GM10266 (cell line): Measurements from ENCODE around the gene WDR81.

Experiments used
- DNase-seq: peaks from one replicate; pipeline ENCODE4 v3.0.0; 2012; ENCODE audit errors: extremely low spot score
- TF ChIP-seq, protein P1 (sequence below): IDR thresholded peaks from 2 replicates; pipeline ENCODE4 v1.5.1; 2012; ENCODE audit warnings: mild to moderate bottlenecking, low read depth; ENCODE audit not compliant: control insufficient read depth, insufficient read depth; ENCODE audit errors: missing control alignments

The WDR81 gene

DNA sequence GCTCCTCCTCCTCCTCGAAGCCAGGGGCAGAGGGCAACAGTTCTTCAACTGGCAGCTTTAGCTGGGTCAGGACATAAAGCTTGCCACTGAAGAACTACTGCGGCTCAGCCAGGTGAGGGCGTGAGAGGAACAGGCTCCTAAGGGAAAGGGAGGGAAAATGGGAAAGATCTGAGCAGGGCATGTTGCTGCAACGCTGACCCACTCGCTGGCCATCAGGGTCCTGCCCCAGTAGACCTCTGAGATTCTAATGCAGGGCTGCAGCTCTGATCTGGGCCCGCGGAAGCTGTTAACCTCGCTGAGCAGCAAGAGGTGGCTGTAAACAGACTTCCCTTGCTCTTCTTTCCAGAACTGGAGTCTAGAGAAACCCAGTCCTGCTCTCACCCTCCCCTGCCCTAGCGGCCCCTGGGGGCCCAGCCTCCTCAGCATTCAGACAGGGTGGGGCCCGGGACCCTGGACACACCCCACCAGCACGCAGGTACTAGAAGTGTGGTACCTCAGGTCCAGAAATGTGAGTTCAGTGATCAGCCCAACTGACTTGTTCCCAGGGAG lies 10.6 kb upstream of the WDR81 start:
- TF ChIP-seq, protein P1, sequence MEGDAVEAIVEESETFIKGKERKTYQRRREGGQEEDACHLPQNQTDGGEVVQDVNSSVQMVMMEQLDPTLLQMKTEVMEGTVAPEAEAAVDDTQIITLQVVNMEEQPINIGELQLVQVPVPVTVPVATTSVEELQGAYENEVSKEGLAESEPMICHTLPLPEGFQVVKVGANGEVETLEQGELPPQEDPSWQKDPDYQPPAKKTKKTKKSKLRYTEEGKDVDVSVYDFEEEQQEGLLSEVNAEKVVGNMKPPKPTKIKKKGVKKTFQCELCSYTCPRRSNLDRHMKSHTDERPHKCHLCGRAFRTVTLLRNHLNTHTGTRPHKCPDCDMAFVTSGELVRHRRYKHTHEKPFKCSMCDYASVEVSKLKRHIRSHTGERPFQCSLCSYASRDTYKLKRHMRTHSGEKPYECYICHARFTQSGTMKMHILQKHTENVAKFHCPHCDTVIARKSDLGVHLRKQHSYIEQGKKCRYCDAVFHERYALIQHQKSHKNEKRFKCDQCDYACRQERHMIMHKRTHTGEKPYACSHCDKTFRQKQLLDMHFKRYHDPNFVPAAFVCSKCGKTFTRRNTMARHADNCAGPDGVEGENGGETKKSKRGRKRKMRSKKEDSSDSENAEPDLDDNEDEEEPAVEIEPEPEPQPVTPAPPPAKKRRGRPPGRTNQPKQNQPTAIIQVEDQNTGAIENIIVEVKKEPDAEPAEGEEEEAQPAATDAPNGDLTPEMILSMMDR, result peak; percentile 56
- DNase-seq, result no peak

DNA sequence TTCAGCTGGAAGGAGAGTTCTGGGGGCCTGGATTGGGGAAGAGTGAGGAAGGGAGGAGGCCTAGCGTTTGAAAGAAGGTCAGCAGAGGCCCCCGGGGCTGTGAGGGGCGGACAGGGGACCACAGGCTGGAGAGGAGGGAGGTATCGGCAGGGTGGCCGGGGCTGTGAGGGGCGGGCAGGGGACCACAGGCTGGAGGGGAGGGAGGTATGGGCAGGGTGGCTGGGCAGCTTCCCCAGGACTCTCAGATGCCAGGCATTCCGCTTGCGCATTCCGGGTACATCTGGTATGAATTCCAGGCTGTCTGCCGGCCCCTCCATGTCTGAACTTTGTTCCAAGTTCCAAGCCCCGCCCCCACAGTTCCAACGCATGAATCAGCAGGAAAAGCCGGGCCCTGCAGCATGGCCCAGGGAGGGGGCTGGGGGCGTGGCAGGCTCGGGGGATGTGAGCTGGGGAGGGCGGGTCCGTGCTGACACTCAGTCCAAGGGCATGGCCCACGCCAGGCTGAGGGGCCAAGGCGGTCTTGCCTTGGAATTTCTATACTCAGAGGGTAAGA lies 10.0 kb upstream of the WDR81 start:
- no peak for DNase-seq
- TF ChIP-seq, protein P1, result no peak

DNA sequence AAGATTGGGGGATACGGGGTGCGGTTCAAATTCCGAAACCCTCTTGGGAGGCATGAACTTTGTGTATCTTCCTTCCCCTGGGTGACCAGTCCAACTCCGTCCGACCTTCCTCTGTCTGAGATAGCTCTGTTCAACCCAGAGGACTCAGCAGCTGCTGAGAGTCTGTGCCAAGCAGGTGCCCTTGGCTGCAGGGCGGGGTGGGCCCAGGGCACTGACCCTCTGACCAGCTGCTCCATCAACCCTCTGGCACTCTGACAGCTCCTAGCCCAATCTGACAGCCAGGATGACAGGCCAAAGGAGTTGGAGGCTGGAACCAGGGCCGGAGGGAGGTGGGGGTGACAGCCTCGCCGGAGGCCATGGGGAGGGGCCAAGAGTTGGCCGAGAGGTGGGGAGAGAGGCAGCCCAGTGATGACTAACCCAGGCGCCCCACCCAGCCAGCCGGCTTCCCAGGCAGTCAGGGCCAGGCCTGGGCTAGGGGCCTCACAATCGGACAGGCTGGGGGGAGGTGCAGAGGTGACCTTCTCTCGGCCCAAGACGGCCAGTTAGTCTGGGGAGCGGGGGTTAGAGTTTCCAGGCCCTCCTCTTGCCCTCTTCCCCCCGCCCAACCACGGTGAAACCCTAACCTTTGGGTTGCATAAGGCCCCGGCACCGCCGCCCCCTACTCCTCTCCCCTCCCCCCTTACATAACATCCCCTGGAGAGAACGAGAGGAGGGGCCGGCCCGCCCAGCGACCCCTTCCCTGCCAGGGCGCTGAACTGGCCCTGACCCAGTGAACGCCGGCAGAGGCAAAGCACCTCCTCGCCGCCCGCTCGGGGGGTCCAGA lies 9.3 kb upstream of the WDR81 start:
- TF ChIP-seq, protein P1, result no peak
- DNase-seq, result no peak

DNA sequence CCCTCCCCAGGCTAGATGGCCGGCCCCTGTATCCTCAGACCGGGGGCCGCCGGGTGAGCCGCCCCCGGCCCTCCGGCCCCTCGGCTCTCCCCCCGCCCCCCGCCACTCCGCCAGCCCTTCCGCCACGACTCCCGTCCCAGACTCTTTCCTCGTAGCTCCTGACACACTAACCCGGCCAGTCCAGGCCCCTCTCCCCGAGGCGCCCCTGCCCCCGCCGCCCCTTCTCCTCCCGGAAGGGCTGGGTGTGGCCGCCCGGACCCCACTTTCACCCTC lies 8.8 kb upstream of the WDR81 start:
- DNase-seq, result no peak
- TF ChIP-seq, protein P1, result no peak

DNA sequence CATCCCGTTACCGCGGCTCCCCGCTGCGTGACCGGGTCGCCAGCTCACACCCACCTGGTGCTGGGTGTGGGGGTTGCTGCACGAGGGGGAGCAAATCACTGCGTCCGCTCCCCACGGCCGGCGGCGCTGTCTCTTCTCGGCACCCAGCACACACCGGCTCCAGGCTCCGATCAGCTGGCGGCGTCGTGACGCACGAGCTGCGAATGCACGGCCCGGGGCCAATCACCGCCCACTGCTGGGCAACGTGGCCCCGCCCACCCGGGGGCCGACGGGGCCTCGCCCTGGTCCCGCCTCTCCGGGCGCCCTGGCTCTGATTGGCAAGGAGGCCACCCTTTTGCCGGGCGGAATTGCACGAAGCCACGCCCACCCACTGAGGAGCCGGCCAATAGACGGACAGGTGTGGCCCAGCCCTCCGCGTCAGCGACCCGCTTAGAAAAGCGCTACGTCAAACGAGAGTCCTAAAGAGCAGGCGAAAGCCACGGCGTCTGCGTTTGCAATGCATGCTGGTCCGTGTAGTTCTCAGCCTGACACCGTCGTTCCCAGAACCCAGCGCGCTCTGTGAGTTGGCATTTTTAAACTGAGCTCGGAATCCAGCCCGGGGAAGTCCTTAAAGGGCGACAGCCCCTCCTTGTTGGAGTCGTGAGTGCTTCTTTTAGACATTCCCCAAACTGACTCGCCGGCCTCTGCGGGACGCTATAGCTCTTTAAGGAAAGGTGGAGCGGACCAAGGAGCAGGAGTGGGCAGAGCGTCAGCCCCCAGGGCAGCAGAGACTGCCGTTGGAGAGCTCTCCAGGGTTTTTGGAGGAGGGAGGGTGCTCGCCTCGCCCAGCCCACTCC lies 8.2 kb upstream of the WDR81 start:
- peak; percentile 100 for DNase-seq
- TF ChIP-seq, protein P1, result peak; percentile 15

DNA sequence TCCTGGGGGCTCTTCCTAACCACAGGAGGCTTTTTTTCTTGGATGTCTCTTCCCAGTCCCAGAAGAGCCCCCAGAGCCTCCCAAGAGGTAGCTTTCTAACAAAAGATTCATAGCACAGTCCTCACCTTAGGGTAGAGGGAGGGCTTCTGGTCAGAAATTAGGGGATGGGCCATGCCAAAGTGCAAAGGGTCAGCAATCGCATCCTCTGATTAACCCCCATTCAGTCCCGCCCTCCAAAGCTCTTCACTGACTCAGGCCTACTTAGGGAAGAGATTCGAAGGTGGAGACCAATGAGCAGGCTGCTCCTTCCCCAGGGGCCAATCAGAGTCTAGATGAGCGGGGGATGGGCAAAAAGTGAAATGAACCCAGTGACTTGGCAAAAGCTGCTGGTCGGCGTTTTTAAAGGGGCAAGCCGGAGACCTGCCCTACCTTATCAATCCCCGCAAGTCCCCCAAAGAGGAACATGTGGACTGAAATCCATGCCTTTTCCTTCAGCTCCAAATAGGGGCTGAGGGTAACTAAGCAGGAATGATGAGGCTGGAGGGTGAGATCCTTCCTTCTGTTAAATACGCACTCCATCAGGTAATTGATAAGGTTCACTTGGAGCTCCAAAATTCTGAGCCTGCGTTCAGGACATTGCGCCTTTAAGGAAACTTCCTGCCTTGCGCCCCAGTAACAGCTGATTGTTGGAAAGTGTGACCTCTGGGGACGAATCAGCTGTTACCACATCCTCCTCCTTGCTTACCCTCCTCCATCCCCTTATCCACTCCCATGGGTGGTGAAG lies 7.4 kb upstream of the WDR81 start:
- DNase-seq, result peak; percentile 95
- TF ChIP-seq, protein P1, result no peak
